Panc1 (cell line): Measurements from ENCODE around the gene WARS2. TPM values are rescaled to one million over a fixed set of nuclear protein-coding genes. Genes with fewer than 3 reads are reported as not detected.

Source experiments
- ATAC-seq: fragments of 200-7000 bp; cut with Tn5 transposase; 2 replicates; pipeline ENCODE4 v1.9.1; 2020; ENCODE audit warnings: mild to moderate bottlenecking, moderate library complexity
- BruUV-seq: library from RNA; stranded (reverse); fragments of 400-500 nt; replicated peaks from 2 replicates; lab custom pipeline; 2021; lab: Mats Ljungman, UMichigan
- CTCF ChIA-PET: fragments of 300-600 bp; sonication (Branson Sonifier 250); formaldehyde crosslinking; loops from one replicate; lab custom pipeline; 2022; ENCODE audit warnings: antibody characterized with exemption; lab: Charles Lee
- POLR2A ChIA-PET: fragments of 300-600 bp; sonication (Branson Sonifier 250); formaldehyde crosslinking; loops from one replicate; lab custom pipeline; 2022; ENCODE audit warnings: antibody characterized with exemption; lab: Charles Lee
- DNase-seq: peaks from one replicate; pipeline ENCODE4 v3.0.0-alpha.2; 2010; ENCODE audit warnings: low read depth, low spot score
- H3K27ac ChIP-seq: 2 replicates; pipeline ENCODE4 v1.5.1; 2011; ENCODE audit warnings: mild to moderate bottlenecking, low read length, inconsistent platforms
- H3K27me3 ChIP-seq: fragments of 200-500 bp; sonication (Bioruptor generic); 2 replicates; pipeline ENCODE4 v1.6.0; 2014; ENCODE audit warnings: low read length, inconsistent platforms; ENCODE audit not compliant: control insufficient read depth, insufficient read depth
- H3K36me3 ChIP-seq: fragments of 200-500 bp; sonication (Bioruptor generic); 2 replicates; pipeline ENCODE4 v1.5.1; 2014; ENCODE audit warnings: inconsistent platforms, mild to moderate bottlenecking, low read length, moderate library complexity; ENCODE audit not compliant: control insufficient read depth, insufficient read depth
- H3K4me1 ChIP-seq: 2 replicates; pipeline ENCODE4 v1.5.1; 2011; ENCODE audit warnings: inconsistent platforms, mild to moderate bottlenecking, low read length, moderate library complexity; ENCODE audit not compliant: control insufficient read depth, insufficient read depth
- H3K4me3 ChIP-seq, 2 experiments: 2 replicates each; pipeline ENCODE4 v1.5.1; 2011 to 2012; ENCODE audit warnings: low read depth in 2 of 2, low read length in 2 of 2, mild to moderate bottlenecking in 2 of 2, inconsistent platforms in 1 of 2, moderate library complexity in 1 of 2
- H3K9me3 ChIP-seq: fragments of 200-500 bp; sonication (Bioruptor generic); 2 replicates; pipeline ENCODE4 v1.5.1; 2014; ENCODE audit warnings: low read depth, mild to moderate bottlenecking, inconsistent platforms, low read length, moderate library complexity; ENCODE audit not compliant: control insufficient read depth, insufficient read depth
- CTCF ChIP-seq: fragments of 450-650 bp; IDR thresholded peaks from 2 replicates; pipeline ENCODE4 v1.5.1; 2017; ENCODE audit warnings: mild to moderate bottlenecking
- POLR2AphosphoS5 ChIP-seq: IDR thresholded peaks from 2 replicates; pipeline ENCODE4 v1.6.1; 2012; ENCODE audit warnings: mild to moderate bottlenecking, low read depth, low read length, moderate library complexity
- SIN3A ChIP-seq: IDR thresholded peaks from 2 replicates; pipeline ENCODE4 v1.6.1; 2012; ENCODE audit warnings: low read depth, mild to moderate bottlenecking, low read length, moderate library complexity, borderline replicate concordance; ENCODE audit not compliant: insufficient read depth
- TCF7L2 ChIP-seq: IDR thresholded peaks from 2 replicates; pipeline ENCODE4 v1.6.1; 2011; ENCODE audit warnings: mild to moderate bottlenecking, low read depth, low read length, inconsistent platforms
- in situ Hi-C: cut with HindIII; loops from 2 replicates; pipeline ENCODE4 v1.10.0; 2016; ENCODE audit warnings: low sequenced_read_pairs, low pct_unique_long_range_greater_than_20kb
- intact Hi-C: fragments of 100-400 bp; cut with micrococcal nuclease; formaldehyde crosslinking; loops from one replicate; pipeline ENCODE4 v1.10.0; 2022; ENCODE audit not compliant: unreplicated experiment
- total RNA-seq: library from RNA; stranded (reverse); gene quantifications from one replicate; pipeline ENCODE4 v1.2.1, GENCODE V29; 2021; ENCODE audit not compliant: unreplicated experiment
- TF ChIP-seq, protein P1 (sequence below), 2 experiments: IDR thresholded peaks; 2 replicates each; pipeline ENCODE4 v1.6.1; 2011 to 2012; ENCODE audit warnings: low read depth in 2 of 2, control low read depth in 1 of 2, low read length in 1 of 2, mild to moderate bottlenecking in 1 of 2, moderate library complexity in 1 of 2; ENCODE audit not compliant: insufficient read depth in 1 of 2

The WARS2 gene
- total RNA-seq, 1 experiment from 2014 or later = 6.6 TPM

- intact Hi-C loops (no loop called here), in situ Hi-C loops (no loop called here)
- no TSS peak for BruUV-seq
- TF ChIP-seq, protein P1, sequence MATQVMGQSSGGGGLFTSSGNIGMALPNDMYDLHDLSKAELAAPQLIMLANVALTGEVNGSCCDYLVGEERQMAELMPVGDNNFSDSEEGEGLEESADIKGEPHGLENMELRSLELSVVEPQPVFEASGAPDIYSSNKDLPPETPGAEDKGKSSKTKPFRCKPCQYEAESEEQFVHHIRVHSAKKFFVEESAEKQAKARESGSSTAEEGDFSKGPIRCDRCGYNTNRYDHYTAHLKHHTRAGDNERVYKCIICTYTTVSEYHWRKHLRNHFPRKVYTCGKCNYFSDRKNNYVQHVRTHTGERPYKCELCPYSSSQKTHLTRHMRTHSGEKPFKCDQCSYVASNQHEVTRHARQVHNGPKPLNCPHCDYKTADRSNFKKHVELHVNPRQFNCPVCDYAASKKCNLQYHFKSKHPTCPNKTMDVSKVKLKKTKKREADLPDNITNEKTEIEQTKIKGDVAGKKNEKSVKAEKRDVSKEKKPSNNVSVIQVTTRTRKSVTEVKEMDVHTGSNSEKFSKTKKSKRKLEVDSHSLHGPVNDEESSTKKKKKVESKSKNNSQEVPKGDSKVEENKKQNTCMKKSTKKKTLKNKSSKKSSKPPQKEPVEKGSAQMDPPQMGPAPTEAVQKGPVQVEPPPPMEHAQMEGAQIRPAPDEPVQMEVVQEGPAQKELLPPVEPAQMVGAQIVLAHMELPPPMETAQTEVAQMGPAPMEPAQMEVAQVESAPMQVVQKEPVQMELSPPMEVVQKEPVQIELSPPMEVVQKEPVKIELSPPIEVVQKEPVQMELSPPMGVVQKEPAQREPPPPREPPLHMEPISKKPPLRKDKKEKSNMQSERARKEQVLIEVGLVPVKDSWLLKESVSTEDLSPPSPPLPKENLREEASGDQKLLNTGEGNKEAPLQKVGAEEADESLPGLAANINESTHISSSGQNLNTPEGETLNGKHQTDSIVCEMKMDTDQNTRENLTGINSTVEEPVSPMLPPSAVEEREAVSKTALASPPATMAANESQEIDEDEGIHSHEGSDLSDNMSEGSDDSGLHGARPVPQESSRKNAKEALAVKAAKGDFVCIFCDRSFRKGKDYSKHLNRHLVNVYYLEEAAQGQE (IDR thresholded peaks at IDR 0.05; ENCODE audit: insufficient read depth in 1 of 2, low read depth in 2 of 2, low read length in 1 of 2) = no peak
- TF ChIP-seq CTCF = no peak
- no peak for TF ChIP-seq POLR2AphosphoS5
- no peak for TF ChIP-seq SIN3A
- no peak for TF ChIP-seq TCF7L2
- CTCF ChIA-PET = no interaction called here
- H3K9me3 ChIP-seq = no peaks in the 10 kb centered on the region
- H3K36me3 ChIP-seq = no peaks in the 10 kb centered on the region
- no peaks in the 10 kb centered on the region for H3K27me3 ChIP-seq
- no peak overlapping the region for H3K4me3 ChIP-seq
- ATAC-seq (no peak), DNase-seq (no peak)
- POLR2A ChIA-PET = no interaction called here
- H3K27ac ChIP-seq = no peak overlapping the region
- H3K4me1 ChIP-seq = no peaks in the 10 kb centered on the region
Measured at GRCh38 chr1:119103764-119104163, 36.7 kb downstream of the WARS2 start.

- no peak for ATAC-seq
Measured at GRCh38 chr1:119102051-119102450, 38.4 kb downstream of the WARS2 start.

More at GRCh38 chr1:119102051-119102450, 38.4 kb downstream of the WARS2 start:
- ChIA-PET POLR2A (no interaction called here), CTCF (no interaction called here)
- intact Hi-C loops (no loop called here), in situ Hi-C loops (no loop called here)
- no peaks in the 10 kb centered on the region for H3K36me3 ChIP-seq
- TF ChIP-seq POLR2AphosphoS5 = no peak
- TF ChIP-seq TCF7L2 = no peak
- TF ChIP-seq SIN3A = no peak
- no peak for TF ChIP-seq CTCF
- TF ChIP-seq, protein P1 (IDR thresholded peaks at IDR 0.05; ENCODE audit: insufficient read depth in 1 of 2, low read depth in 2 of 2, low read length in 1 of 2) = no peak
- H3K4me3 ChIP-seq = no peak overlapping the region
- H3K27ac ChIP-seq = no peak overlapping the region
- no peaks in the 10 kb centered on the region for H3K27me3 ChIP-seq
- no peak for DNase-seq
- BruUV-seq = no TSS peak
- no peaks in the 10 kb centered on the region for H3K4me1 ChIP-seq
- H3K9me3 ChIP-seq = no peaks in the 10 kb centered on the region
